Measurements from ENCODE around the gene FBXL22. TPM values are rescaled to one million over a fixed set of nuclear protein-coding genes. Genes with fewer than 3 reads are reported as not detected.

Gene FBXL22
- total and polyA plus RNA-seq, 2 of the 4 experiments (the other 2 are of a cell fraction) = 0.36 to 1.3 TPM

- Histone ChIP-seq H4K8ac (ENCODE audit: low read depth in 2 of 2, low read length in 2 of 2) (peak overlapping the region in 1 of 2 experiments; percentile 0; a peak in 1 of 4 replicates), H3K27me3 (ENCODE audit: control insufficient read depth, insufficient read depth, low read length) (no peaks in the 10 kb centered on the region), H3K4me1 (ENCODE audit: control insufficient read depth, insufficient read depth, low read length) (peaks cover 24% of the 10 kb centered on the region), H3K14ac (replicated peaks; ENCODE audit: low read depth, low read length) (no peak overlapping the region), H3K9me1 (ENCODE audit: insufficient read depth, low read length) (peaks cover 22% of the 10 kb centered on the region), H4K20me1 (ENCODE audit: insufficient read depth, low read length) (no peaks in the 10 kb centered on the region), H2AFZ (replicated peaks; ENCODE audit: low read length, poor library complexity) (no peak overlapping the region), H3K23ac (ENCODE audit: low read depth, low read length) (no peak overlapping the region), H3K27ac (ENCODE audit: insufficient read depth, low read length) (no peak overlapping the region), H3K9ac (ENCODE audit: low read depth, low read length) (no peak overlapping the region), H2BK120ac (ENCODE audit: low read depth, low read length) (no peak overlapping the region), H3K9me3 (ENCODE audit: control insufficient read depth, insufficient read depth, low read length) (no peaks in the 10 kb centered on the region), H4K5ac (ENCODE audit: low read depth, low read length) (no peak overlapping the region), H3K4me3 (ENCODE audit: insufficient read depth, low read depth, low read length) (no peak overlapping the region), H3K36me3 (ENCODE audit: control insufficient read depth, insufficient read depth, low read length) (0 out of 2 replicates have a peak, but pooled peaks cover 3% of the 10 kb centered on the region), H3K4ac (ENCODE audit: low read depth, low read length) (peak overlapping the region; percentile 8; the same call in 1 of the 2 replicates), H4K91ac (ENCODE audit: insufficient read depth, low read depth, low read length) (no peak overlapping the region), H3K18ac (ENCODE audit: low read depth, low read length) (no peak overlapping the region; the same call in 1 of the 2 replicates), H2BK15ac (ENCODE audit: low read depth, low read length) (no peak overlapping the region), H2BK5ac (ENCODE audit: low read depth, low read length, poor library complexity, severe bottlenecking) (no peak overlapping the region), H2BK20ac (ENCODE audit: low read depth, low read length) (no peak overlapping the region), H2AK9ac (replicated peaks; ENCODE audit: low read depth, low read length, poor library complexity) (peak overlapping the region; percentile 76), H3K79me1 (ENCODE audit: low read depth in 1 of 2, low read length in 2 of 2) (peaks cover 0 to 7% of the 10 kb centered on the region in 2 experiments; a peak in 2 of 4 replicates), H3K56ac (ENCODE audit: extremely low read depth, insufficient read depth, low read length) (no peak overlapping the region), H2AK5ac (ENCODE audit: low read depth, low read length) (no peak overlapping the region; the same call in 1 of the 2 replicates), H3K4me2 (ENCODE audit: low read depth, low read length) (no peak overlapping the region)
- ATAC-seq (ENCODE audit: low read depth) = no peak
- in situ Hi-C loops (cut with MboI; ENCODE audit: low sequenced_read_pairs) (no loop called here), intact Hi-C loops (cut with micrococcal nuclease) (no loop called here), dilution Hi-C loops (cut with HindIII; ENCODE audit: low sequenced_read_pairs, unreplicated experiment) (no loop called here)
- DNase-seq = no peak
- TF ChIP-seq RCOR1 (IDR thresholded peaks at IDR 0.05; ENCODE audit: insufficient replicate concordance, low read length) = no peak
- TF ChIP-seq CHD1 (IDR thresholded peaks at IDR 0.05; ENCODE audit: low read depth, low read length) = no peak
- no peak for TF ChIP-seq POLR2A (IDR thresholded peaks at IDR 0.05; ENCODE audit: low read depth, low read length)
- TF ChIP-seq CTCF (conservative IDR thresholded peaks at IDR 0.05; ENCODE audit: low read depth, low read length) = no peak
- no peak for TF ChIP-seq MAZ (IDR thresholded peaks at IDR 0.05; ENCODE audit: borderline replicate concordance, low read depth, low read length)
- TF ChIP-seq FOS (IDR thresholded peaks at IDR 0.05; ENCODE audit: low read depth, low read length) = no peak
- TF ChIP-seq CEBPB (IDR thresholded peaks at IDR 0.05; ENCODE audit: low read depth, low read length) = no peak
- no peak for TF ChIP-seq USF2 (IDR thresholded peaks at IDR 0.05; ENCODE audit: low read depth, low read length)
- no peak for TF ChIP-seq RAD21 (IDR thresholded peaks at IDR 0.05; ENCODE audit: low read length)
- no TSS peak for BruUV-seq (replicated peaks)
- WGBS, 2 experiments (ENCODE audit: extremely low coverage in 2 of 2, insufficient read length in 1 of 2) = 69% methylated on average over 3 of the region's 12 CpGs; no CpG with 5 or more reads in 1 of the 2 experiments
- ChIA-PET CTCF (interaction anchor here (0.6 kb wide), 1 partner anchor 26 kb away, joined by 3 read pairs; no protein-coding TSS in a partner anchor), POLR2A (ENCODE audit: unreplicated experiment) (interaction anchor here (0.6 kb wide), 1 partner anchor 1136 kb away, joined by 8 read pairs; no protein-coding TSS in a partner anchor)
Observed at GRCh38 chr15:63598473-63599400, 1.6 kb downstream of the FBXL22 start.

Data from IMR-90 (cell line).